ENCODE results near the gene CHRNA1. TPM values are rescaled to one million over a fixed set of nuclear protein-coding genes. Genes with fewer than 3 reads are reported as not detected.

Gene CHRNA1
- total RNA-seq, 4 donors from 2014 or later, result not detected

DNA sequence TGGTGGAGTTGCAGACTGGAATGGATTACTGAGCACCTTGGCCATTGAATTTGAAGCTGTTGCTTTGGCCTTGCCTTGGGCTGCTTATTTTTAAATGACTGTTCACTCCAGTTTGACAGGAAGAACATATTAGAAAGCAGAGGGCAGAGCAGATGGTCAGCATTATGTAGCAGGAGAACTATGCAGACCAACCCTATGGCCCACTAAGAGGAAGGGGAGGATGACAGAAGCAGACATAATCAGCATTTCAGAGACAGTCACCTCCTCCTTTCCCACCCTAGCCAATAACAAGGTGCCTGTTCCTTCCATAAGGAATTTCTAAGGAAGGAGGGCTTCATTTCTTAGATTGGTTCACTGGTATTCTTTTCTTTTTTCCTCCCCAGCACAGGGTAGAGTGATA, 2.4 kb downstream of the CHRNA1 start:
- no peak for TF ChIP-seq CTCF (IDR thresholded peaks at IDR 0.05)
- TF ChIP-seq POLR2A (IDR thresholded peaks at IDR 0.05), result no peak
- Histone ChIP-seq H3K27ac (no peak overlapping the region), H3K4me3 (no peak overlapping the region), H3K9me3 (no peaks in the 10 kb centered on the region), H3K27me3 (no peaks in the 10 kb centered on the region), H3K36me3 (no peaks in the 10 kb centered on the region), H3K4me1 (no peaks in the 10 kb centered on the region)
- no peak for DNase-seq
- intact Hi-C loops (cut with DNase I; ENCODE audit: low total_unique reads), result no loop called here

DNA sequence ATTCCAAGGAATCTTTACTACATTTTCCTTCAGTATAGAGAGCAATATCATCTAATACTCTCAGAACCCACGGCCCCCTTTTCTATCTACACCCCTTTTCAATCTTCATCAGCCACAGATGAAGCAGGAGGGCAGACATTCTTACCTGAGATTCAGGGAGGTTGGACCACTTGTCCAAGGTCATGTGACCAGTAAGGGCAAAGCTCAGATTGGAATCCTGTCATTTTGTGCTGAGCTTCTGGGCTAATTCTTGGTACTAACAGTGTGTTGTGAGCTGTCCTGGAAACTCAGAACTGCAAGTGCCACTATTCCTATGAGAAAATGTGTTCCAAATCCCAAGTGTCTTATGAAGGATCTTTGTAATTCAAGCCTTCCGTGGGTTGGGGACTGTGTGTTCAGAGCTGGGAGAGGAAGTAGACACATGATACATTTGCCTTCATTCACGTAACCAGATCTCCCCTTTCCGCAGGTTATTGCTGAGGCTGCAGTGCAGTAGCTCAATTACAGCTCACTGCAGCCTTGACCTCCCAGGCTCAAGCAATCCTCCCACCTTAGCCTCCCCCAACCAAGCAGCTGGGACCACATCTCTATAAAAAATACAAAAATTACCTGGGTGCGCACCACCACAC, 3.3 kb downstream of the CHRNA1 start:
- H3K36me3 ChIP-seq, result no peaks in the 10 kb centered on the region
- no peaks in the 10 kb centered on the region for H3K4me1 ChIP-seq
- no peak overlapping the region for H3K4me3 ChIP-seq
- no peaks in the 10 kb centered on the region for H3K9me3 ChIP-seq
- no peak for TF ChIP-seq POLR2A (IDR thresholded peaks at IDR 0.05)
- TF ChIP-seq CTCF (IDR thresholded peaks at IDR 0.05), result no peak
- H3K27me3 ChIP-seq, result no peaks in the 10 kb centered on the region
- no peak for DNase-seq
- intact Hi-C loops (cut with DNase I; ENCODE audit: low total_unique reads), result no loop called here
- no peak overlapping the region for H3K27ac ChIP-seq

DNA sequence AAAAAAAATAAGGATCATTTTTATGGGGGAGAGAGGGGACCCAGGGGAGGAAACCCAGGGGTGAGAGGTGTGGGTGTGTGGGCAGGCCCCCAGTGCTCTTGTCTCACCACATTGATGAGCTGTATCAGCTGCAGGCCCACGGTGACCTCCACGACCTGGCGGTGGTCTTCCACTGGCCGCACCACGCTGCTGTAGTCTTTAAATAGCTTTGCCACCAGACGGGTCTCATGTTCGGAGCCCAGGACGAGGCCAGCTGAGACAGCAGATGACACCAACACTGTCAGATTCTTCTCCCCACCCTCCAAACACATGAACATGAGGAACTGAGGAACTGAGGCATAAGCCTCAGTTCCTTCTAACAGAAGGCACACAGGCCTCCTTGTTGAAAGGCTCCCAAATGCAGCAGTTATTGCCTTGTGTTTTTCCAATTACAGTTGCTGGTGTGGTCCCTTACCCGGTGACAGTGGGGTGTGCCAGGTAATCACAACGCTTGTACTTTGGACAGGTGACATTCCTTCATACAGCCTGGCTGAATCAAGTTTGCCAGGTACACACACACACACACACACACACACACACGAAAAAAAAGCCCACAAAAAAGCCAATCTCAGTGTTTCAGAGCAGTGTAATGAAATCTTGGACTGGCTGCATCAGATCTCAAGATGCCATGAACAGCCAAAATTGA, 4.7 kb downstream of the CHRNA1 start:
- Histone ChIP-seq H3K4me3 (no peak overlapping the region), H3K36me3 (no peaks in the 10 kb centered on the region), H3K27ac (no peak overlapping the region), H3K4me1 (no peaks in the 10 kb centered on the region), H3K9me3 (no peaks in the 10 kb centered on the region), H3K27me3 (no peaks in the 10 kb centered on the region)
- intact Hi-C loops (cut with DNase I; ENCODE audit: low total_unique reads), result no loop called here
- DNase-seq, result no peak
- no peak for TF ChIP-seq CTCF (IDR thresholded peaks at IDR 0.05)
- no peak for TF ChIP-seq POLR2A (IDR thresholded peaks at IDR 0.05)

- TF ChIP-seq CTCF (IDR thresholded peaks at IDR 0.05) (no peak), POLR2A (IDR thresholded peaks at IDR 0.05) (no peak)
- Histone ChIP-seq H3K4me3 (no peak overlapping the region), H3K27ac (no peak overlapping the region), H3K9me3 (no peaks in the 10 kb centered on the region), H3K27me3 (no peaks in the 10 kb centered on the region), H3K36me3 (no peaks in the 10 kb centered on the region), H3K4me1 (no peaks in the 10 kb centered on the region)
- no peak for DNase-seq
- intact Hi-C loops (cut with DNase I; ENCODE audit: low total_unique reads), result no loop called here
Measured at GRCh38 chr2:174756743-174757142, 7.5 kb downstream of the CHRNA1 start.

DNA sequence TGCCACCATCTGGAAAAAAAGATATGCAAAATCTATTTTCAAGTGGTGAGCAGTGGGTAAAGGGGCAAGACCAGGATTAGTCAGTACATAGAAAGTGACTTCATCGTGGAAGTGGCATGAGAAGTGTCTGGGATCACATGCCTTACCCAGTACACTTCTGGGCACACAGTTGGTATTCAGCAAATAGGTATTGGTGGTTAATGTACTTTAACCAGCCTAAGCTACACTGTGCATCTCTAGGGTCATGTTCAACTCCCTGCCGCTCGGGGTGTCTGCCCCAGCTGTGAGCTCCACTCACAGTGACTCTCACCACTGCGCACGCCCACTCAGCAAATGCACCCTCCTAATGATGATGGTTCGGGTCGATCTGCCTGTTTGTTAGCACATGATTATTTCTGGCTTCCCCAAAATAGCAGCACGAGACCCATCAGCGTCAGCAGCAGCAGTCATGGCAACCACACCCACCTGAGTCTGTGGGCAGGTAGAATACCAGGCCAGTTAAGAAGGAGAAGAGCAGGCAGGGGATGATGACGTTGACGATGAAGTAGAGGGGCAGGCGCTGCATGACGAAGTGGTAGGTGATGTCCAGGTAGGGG, 11.1 kb downstream of the CHRNA1 start:
- Histone ChIP-seq H3K27ac (no peak overlapping the region), H3K36me3 (no peaks in the 10 kb centered on the region), H3K9me3 (no peaks in the 10 kb centered on the region), H3K27me3 (no peaks in the 10 kb centered on the region), H3K4me1 (no peaks in the 10 kb centered on the region), H3K4me3 (no peak overlapping the region)
- intact Hi-C loops (cut with DNase I; ENCODE audit: low total_unique reads), result no loop called here
- no peak for TF ChIP-seq CTCF (IDR thresholded peaks at IDR 0.05)
- no peak for TF ChIP-seq POLR2A (IDR thresholded peaks at IDR 0.05)
- DNase-seq, result no peak

All from uterus (tissue), 4 donors.